Panc1 (cell line): Measurements from ENCODE around the gene DDX27. TPM values are rescaled to one million over a fixed set of nuclear protein-coding genes. Genes with fewer than 3 reads are reported as not detected.

Experiments used
- ATAC-seq: fragments of 200-7000 bp; cut with Tn5 transposase; 2 replicates; pipeline ENCODE4 v1.9.1; 2020; ENCODE audit warnings: mild to moderate bottlenecking, moderate library complexity
- BruUV-seq: library from RNA; stranded (reverse); fragments of 400-500 nt; replicated peaks from 2 replicates; lab custom pipeline; 2021; lab: Mats Ljungman, UMichigan
- CTCF ChIA-PET: fragments of 300-600 bp; sonication (Branson Sonifier 250); formaldehyde crosslinking; loops from one replicate; lab custom pipeline; 2022; ENCODE audit warnings: antibody characterized with exemption; lab: Charles Lee
- POLR2A ChIA-PET: fragments of 300-600 bp; sonication (Branson Sonifier 250); formaldehyde crosslinking; loops from one replicate; lab custom pipeline; 2022; ENCODE audit warnings: antibody characterized with exemption; lab: Charles Lee
- DNase-seq: peaks from one replicate; pipeline ENCODE4 v3.0.0-alpha.2; 2010; ENCODE audit warnings: low read depth, low spot score
- H3K27ac ChIP-seq: 2 replicates; pipeline ENCODE4 v1.5.1; 2011; ENCODE audit warnings: mild to moderate bottlenecking, low read length, inconsistent platforms
- H3K27me3 ChIP-seq: fragments of 200-500 bp; sonication (Bioruptor generic); 2 replicates; pipeline ENCODE4 v1.6.0; 2014; ENCODE audit warnings: low read length, inconsistent platforms; ENCODE audit not compliant: control insufficient read depth, insufficient read depth
- H3K36me3 ChIP-seq: fragments of 200-500 bp; sonication (Bioruptor generic); 2 replicates; pipeline ENCODE4 v1.5.1; 2014; ENCODE audit warnings: inconsistent platforms, mild to moderate bottlenecking, low read length, moderate library complexity; ENCODE audit not compliant: control insufficient read depth, insufficient read depth
- H3K4me1 ChIP-seq: 2 replicates; pipeline ENCODE4 v1.5.1; 2011; ENCODE audit warnings: inconsistent platforms, mild to moderate bottlenecking, low read length, moderate library complexity; ENCODE audit not compliant: control insufficient read depth, insufficient read depth
- H3K4me3 ChIP-seq, 2 experiments: 2 replicates each; pipeline ENCODE4 v1.5.1; 2011 to 2012; ENCODE audit warnings: low read depth in 2 of 2, low read length in 2 of 2, mild to moderate bottlenecking in 2 of 2, inconsistent platforms in 1 of 2, moderate library complexity in 1 of 2
- H3K9me3 ChIP-seq: fragments of 200-500 bp; sonication (Bioruptor generic); 2 replicates; pipeline ENCODE4 v1.5.1; 2014; ENCODE audit warnings: low read depth, mild to moderate bottlenecking, inconsistent platforms, low read length, moderate library complexity; ENCODE audit not compliant: control insufficient read depth, insufficient read depth
- CTCF ChIP-seq: fragments of 450-650 bp; IDR thresholded peaks from 2 replicates; pipeline ENCODE4 v1.5.1; 2017; ENCODE audit warnings: mild to moderate bottlenecking
- POLR2AphosphoS5 ChIP-seq: IDR thresholded peaks from 2 replicates; pipeline ENCODE4 v1.6.1; 2012; ENCODE audit warnings: mild to moderate bottlenecking, low read depth, low read length, moderate library complexity
- REST ChIP-seq, 2 experiments: IDR thresholded peaks; 2 replicates each; pipeline ENCODE4 v1.6.1; 2011 to 2012; ENCODE audit warnings: low read depth in 2 of 2, control low read depth in 1 of 2, low read length in 1 of 2, mild to moderate bottlenecking in 1 of 2, moderate library complexity in 1 of 2; ENCODE audit not compliant: insufficient read depth in 1 of 2
- SIN3A ChIP-seq: IDR thresholded peaks from 2 replicates; pipeline ENCODE4 v1.6.1; 2012; ENCODE audit warnings: low read depth, mild to moderate bottlenecking, low read length, moderate library complexity, borderline replicate concordance; ENCODE audit not compliant: insufficient read depth
- TCF7L2 ChIP-seq: IDR thresholded peaks from 2 replicates; pipeline ENCODE4 v1.6.1; 2011; ENCODE audit warnings: mild to moderate bottlenecking, low read depth, low read length, inconsistent platforms
- in situ Hi-C: cut with HindIII; loops from 2 replicates; pipeline ENCODE4 v1.10.0; 2016; ENCODE audit warnings: low sequenced_read_pairs, low pct_unique_long_range_greater_than_20kb
- intact Hi-C: fragments of 100-400 bp; cut with micrococcal nuclease; formaldehyde crosslinking; loops from one replicate; pipeline ENCODE4 v1.10.0; 2022; ENCODE audit not compliant: unreplicated experiment
- total RNA-seq: library from RNA; stranded (reverse); gene quantifications from one replicate; pipeline ENCODE4 v1.2.1, GENCODE V29; 2021; ENCODE audit not compliant: unreplicated experiment

The DDX27 gene
- total RNA-seq, 1 experiment from 2014 or later = 63.4 TPM

GRCh38 chr20:49185071-49185761, 34.0 kb upstream of the DDX27 start:
- H3K36me3 ChIP-seq = no peaks in the 10 kb centered on the region; the same call in none of the 2 replicates
- H3K4me1 ChIP-seq = peaks cover 31% of the 10 kb centered on the region
- in situ Hi-C loops (loop anchor here (10.0 kb wide), 1 partner anchor 50 kb away; no protein-coding TSS in a partner anchor), intact Hi-C loops (no loop called here)
- ChIA-PET CTCF (interaction anchor here (0.5 kb wide), 1 partner anchor 12 kb away, joined by 7 read pairs; no protein-coding TSS in a partner anchor), POLR2A (no interaction called here)
- ATAC-seq (no peak), DNase-seq (no peak)
- no peaks in the 10 kb centered on the region for H3K27me3 ChIP-seq
- no peak overlapping the region for H3K27ac ChIP-seq
- BruUV-seq = no TSS peak
- no peaks in the 10 kb centered on the region for H3K9me3 ChIP-seq
- H3K4me3 ChIP-seq = no peak overlapping the region
- TF ChIP-seq REST (IDR thresholded peaks at IDR 0.05; ENCODE audit: insufficient read depth in 1 of 2, low read depth in 2 of 2, low read length in 1 of 2) = no peak
- no peak for TF ChIP-seq CTCF
- no peak for TF ChIP-seq TCF7L2
- TF ChIP-seq POLR2AphosphoS5 = no peak
- no peak for TF ChIP-seq SIN3A

- POLR2A ChIA-PET = no interaction called here
- TF ChIP-seq REST (IDR thresholded peaks at IDR 0.05; ENCODE audit: insufficient read depth in 1 of 2, low read depth in 2 of 2, low read length in 1 of 2) (no peak), POLR2AphosphoS5 (no peak), SIN3A (no peak), TCF7L2 (no peak), CTCF (no peak)
- ATAC-seq (no peak), DNase-seq (peak; percentile 28)
- TSS peak; percentile 71 for BruUV-seq
- in situ Hi-C loops = loop anchor here (10.0 kb wide), 1 partner anchor 52 kb away; no protein-coding TSS in a partner anchor
- intact Hi-C loops = no loop called here
- peak overlapping the region; percentile 81 for H3K27ac ChIP-seq
- H3K9me3 ChIP-seq = no peaks in the 10 kb centered on the region
- peaks cover 23% of the 10 kb centered on the region for H3K4me1 ChIP-seq
- CTCF ChIA-PET = no interaction called here
- no peaks in the 10 kb centered on the region for H3K27me3 ChIP-seq
- peak overlapping the region; percentile 88 to 93 for H3K4me3 ChIP-seq
- no peaks in the 10 kb centered on the region; the same call in none of the 2 replicates for H3K36me3 ChIP-seq
These were observed 32.5 kb upstream of the DDX27 start for GRCh38 chr20:49186535-49187329.
